RWPE2 (cell line): ENCODE results near the gene SEMA3A.

Experiments
- ATAC-seq: fragments of 200-7000 bp; cut with Tn5 transposase; 3 replicates; pipeline ENCODE4 v1.9.1; 2021; ENCODE audit warnings: low read depth
- DNase-seq: peaks from one replicate; pipeline ENCODE4 v3.0.0-alpha.2; 2020; ENCODE audit warnings: low spot score
- H3K27ac ChIP-seq: fragments of 450-650 bp; 2 replicates; pipeline ENCODE4 v1.5.1; 2017; ENCODE audit warnings: mild to moderate bottlenecking; ENCODE audit not compliant: poor library complexity, severe bottlenecking
- H3K27me3 ChIP-seq: fragments of 250-450 bp; sonication (Bioruptor Pico); 2 replicates; pipeline ENCODE4 v1.5.1; 2021; ENCODE audit warnings: mild to moderate bottlenecking, moderate library complexity; ENCODE audit not compliant: insufficient read depth, poor library complexity, severe bottlenecking
- H3K36me3 ChIP-seq: fragments of 250-450 bp; sonication (Bioruptor Pico); 2 replicates; pipeline ENCODE4 v1.5.1; 2020; ENCODE audit warnings: low read depth, mild to moderate bottlenecking, moderate library complexity
- H3K4me1 ChIP-seq: fragments of 250-450 bp; sonication (Bioruptor Pico); 2 replicates; pipeline ENCODE4 v1.5.1; 2021; ENCODE audit warnings: mild to moderate bottlenecking, moderate library complexity; ENCODE audit not compliant: insufficient read depth, poor library complexity, severe bottlenecking
- H3K4me3 ChIP-seq: fragments of 250-450 bp; sonication (Bioruptor Pico); 2 replicates; pipeline ENCODE4 v1.5.1; 2021; ENCODE audit warnings: mild to moderate bottlenecking, moderate library complexity; ENCODE audit not compliant: severe bottlenecking
- H3K9me3 ChIP-seq: fragments of 250-450 bp; sonication (Bioruptor Pico); 2 replicates; pipeline ENCODE4 v1.5.1; 2021; ENCODE audit warnings: mild to moderate bottlenecking, moderate library complexity; ENCODE audit not compliant: severe bottlenecking
- TF ChIP-seq, protein P1 (sequence below): fragments of 450-650 bp; IDR thresholded peaks from one replicate; pipeline ENCODE4 v1.5.1; 2017; ENCODE audit warnings: mild to moderate bottlenecking, moderate library complexity; ENCODE audit not compliant: poor library complexity, severe bottlenecking

The SEMA3A gene

GRCh38 chr7:84108787-84109186, 85.8 kb downstream of the SEMA3A start:
- Histone ChIP-seq H3K9me3 (no peaks in the 10 kb centered on the region), H3K36me3 (no peaks in the 10 kb centered on the region), H3K27ac (no peak overlapping the region), H3K4me3 (no peak overlapping the region), H3K27me3 (no peaks in the 10 kb centered on the region), H3K4me1 (peaks cover 4% of the 10 kb centered on the region)
- DNase-seq = no peak
- no peak for ATAC-seq
- TF ChIP-seq, protein P1, sequence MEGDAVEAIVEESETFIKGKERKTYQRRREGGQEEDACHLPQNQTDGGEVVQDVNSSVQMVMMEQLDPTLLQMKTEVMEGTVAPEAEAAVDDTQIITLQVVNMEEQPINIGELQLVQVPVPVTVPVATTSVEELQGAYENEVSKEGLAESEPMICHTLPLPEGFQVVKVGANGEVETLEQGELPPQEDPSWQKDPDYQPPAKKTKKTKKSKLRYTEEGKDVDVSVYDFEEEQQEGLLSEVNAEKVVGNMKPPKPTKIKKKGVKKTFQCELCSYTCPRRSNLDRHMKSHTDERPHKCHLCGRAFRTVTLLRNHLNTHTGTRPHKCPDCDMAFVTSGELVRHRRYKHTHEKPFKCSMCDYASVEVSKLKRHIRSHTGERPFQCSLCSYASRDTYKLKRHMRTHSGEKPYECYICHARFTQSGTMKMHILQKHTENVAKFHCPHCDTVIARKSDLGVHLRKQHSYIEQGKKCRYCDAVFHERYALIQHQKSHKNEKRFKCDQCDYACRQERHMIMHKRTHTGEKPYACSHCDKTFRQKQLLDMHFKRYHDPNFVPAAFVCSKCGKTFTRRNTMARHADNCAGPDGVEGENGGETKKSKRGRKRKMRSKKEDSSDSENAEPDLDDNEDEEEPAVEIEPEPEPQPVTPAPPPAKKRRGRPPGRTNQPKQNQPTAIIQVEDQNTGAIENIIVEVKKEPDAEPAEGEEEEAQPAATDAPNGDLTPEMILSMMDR = no peak

- DNase-seq (no peak), ATAC-seq (no peak)
- no peak overlapping the region for H3K4me3 ChIP-seq
- H3K27me3 ChIP-seq = no peaks in the 10 kb centered on the region
- peaks cover 3% of the 10 kb centered on the region for H3K4me1 ChIP-seq
- H3K9me3 ChIP-seq = no peaks in the 10 kb centered on the region
- TF ChIP-seq, protein P1 = no peak
- no peak overlapping the region for H3K27ac ChIP-seq
- no peaks in the 10 kb centered on the region for H3K36me3 ChIP-seq
These were observed 86.5 kb downstream of the SEMA3A start for GRCh38 chr7:84108119-84108518.

GRCh38 chr7:84107259-84107658, 87.3 kb downstream of the SEMA3A start:
- Histone ChIP-seq H3K9me3 (no peaks in the 10 kb centered on the region), H3K4me3 (no peak overlapping the region), H3K27me3 (no peaks in the 10 kb centered on the region), H3K4me1 (peaks cover 4% of the 10 kb centered on the region), H3K27ac (no peak overlapping the region), H3K36me3 (no peaks in the 10 kb centered on the region)
- TF ChIP-seq, protein P1 = no peak
- ATAC-seq (no peak), DNase-seq (no peak)

DNA sequence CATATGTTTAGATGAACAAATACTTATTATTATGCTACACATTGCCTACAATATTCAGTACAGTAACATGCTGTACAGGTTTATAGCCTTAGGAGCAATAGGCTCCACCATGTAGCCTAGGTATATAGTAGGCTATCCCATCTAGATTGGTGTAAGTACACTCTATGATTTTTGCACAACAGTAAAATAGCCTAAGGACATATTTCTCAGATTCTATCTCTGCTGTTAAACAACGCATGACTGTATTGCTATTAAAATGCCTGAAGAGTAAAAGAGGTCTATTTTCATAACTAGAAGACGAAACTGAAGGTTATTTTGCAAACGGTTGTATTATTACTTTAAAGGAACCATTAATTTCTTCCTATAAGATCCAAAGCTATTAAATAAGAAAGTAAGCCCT, 88.3 kb downstream of the SEMA3A start:
- Histone ChIP-seq H3K9me3 (no peaks in the 10 kb centered on the region), H3K27ac (no peak overlapping the region), H3K4me1 (peaks cover 8% of the 10 kb centered on the region), H3K27me3 (no peaks in the 10 kb centered on the region), H3K36me3 (no peaks in the 10 kb centered on the region), H3K4me3 (no peak overlapping the region)
- TF ChIP-seq, protein P1 = no peak
- ATAC-seq (no peak), DNase-seq (no peak)

DNA sequence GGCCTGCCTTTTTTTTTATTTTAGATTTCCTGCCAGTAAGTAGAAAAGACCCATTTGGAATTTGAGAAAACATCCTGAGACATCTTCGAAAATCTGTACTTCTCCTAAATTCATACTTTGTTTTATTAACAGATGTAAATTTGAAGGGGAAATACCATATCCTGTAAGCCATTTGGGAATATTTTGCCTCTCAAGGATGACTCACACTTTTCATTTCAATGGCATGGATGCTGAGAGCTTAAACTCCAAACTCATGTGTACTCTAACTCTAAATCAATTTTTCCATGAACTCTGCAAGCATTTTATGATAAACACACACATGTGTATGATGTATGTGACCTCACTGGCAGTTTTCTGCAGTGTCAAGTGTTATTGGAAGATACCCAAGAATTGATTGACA, 89.0 kb downstream of the SEMA3A start:
- Histone ChIP-seq H3K4me3 (no peak overlapping the region), H3K27me3 (no peaks in the 10 kb centered on the region), H3K9me3 (no peaks in the 10 kb centered on the region), H3K4me1 (peaks cover 8% of the 10 kb centered on the region), H3K27ac (no peak overlapping the region), H3K36me3 (no peaks in the 10 kb centered on the region)
- TF ChIP-seq, protein P1 = no peak
- ATAC-seq (no peak), DNase-seq (no peak)
